Epithelial cell of esophagus (primary cell): ENCODE measurements around the gene ADCY10.

Source experiments
- DNase-seq: peaks from one replicate; pipeline ENCODE4 v3.0.0; 2010; ENCODE audit warnings: low read depth
- H3K4me3 ChIP-seq: 2 replicates; pipeline ENCODE4 v1.5.1; 2011; ENCODE audit warnings: mild to moderate bottlenecking, low read length, control low read depth
- CTCF ChIP-seq: IDR thresholded peaks from 2 replicates; pipeline ENCODE4 v1.5.1; 2011; ENCODE audit warnings: low read depth, mild to moderate bottlenecking, low read length, control low read depth, inconsistent platforms; ENCODE audit not compliant: insufficient read depth; ENCODE audit errors: missing control alignments

ADCY10 gene

GRCh38 chr1:167940264-167940663 lies 26.3 kb upstream of the ADCY10 start:
- DNase-seq = no peak
- H3K4me3 ChIP-seq = no peak overlapping the region
- TF ChIP-seq CTCF = no peak

- peak overlapping the region; percentile 80 for H3K4me3 ChIP-seq
- peak; percentile 14 for DNase-seq
- no peak for TF ChIP-seq CTCF
These were observed 24.2 kb upstream of the ADCY10 start for GRCh38 chr1:167938080-167938636.

- TF ChIP-seq CTCF = no peak
- no peak for DNase-seq
- H3K4me3 ChIP-seq = peak overlapping the region; percentile 80
These were observed 23.7 kb upstream of the ADCY10 start for GRCh38 chr1:167937709-167938010.

- TF ChIP-seq CTCF = no peak
- H3K4me3 ChIP-seq = peak within 1 kb of the TSS; percentile 80
- peak; percentile 66 for DNase-seq
These were observed 23.2 kb upstream of the ADCY10 start, which contains the start of gene MPC2 for GRCh38 chr1:167936930-167937708. MPC2 (minus strand) TSS chr1:167937072; CDS start chr1:167935841, 1,231 bp downstream.

GRCh38 chr1:167936068-167936929 lies 22.4 kb upstream of the ADCY10 start, which contains the start of gene DCAF6:
DCAF6 (plus strand) TSS chr1:167936683; CDS start chr1:167936912, 229 bp downstream.
- peak within 1 kb of the TSS; percentile 80 for H3K4me3 ChIP-seq
- DNase-seq = peak; percentile 99
- TF ChIP-seq CTCF = no peak

GRCh38 chr1:167935216-167936067 lies 21.5 kb upstream of the ADCY10 start:
- H3K4me3 ChIP-seq = peak overlapping the region; percentile 80
- TF ChIP-seq CTCF = no peak
- peak; percentile 52 for DNase-seq
